Measurements from ENCODE around the gene SCAI.
"Not testable (repeated sequence)": the region's sequence is repeated elsewhere in the genome, so short reads cannot be mapped to it uniquely, and the experiment has no call there.

Gene SCAI

DNA sequence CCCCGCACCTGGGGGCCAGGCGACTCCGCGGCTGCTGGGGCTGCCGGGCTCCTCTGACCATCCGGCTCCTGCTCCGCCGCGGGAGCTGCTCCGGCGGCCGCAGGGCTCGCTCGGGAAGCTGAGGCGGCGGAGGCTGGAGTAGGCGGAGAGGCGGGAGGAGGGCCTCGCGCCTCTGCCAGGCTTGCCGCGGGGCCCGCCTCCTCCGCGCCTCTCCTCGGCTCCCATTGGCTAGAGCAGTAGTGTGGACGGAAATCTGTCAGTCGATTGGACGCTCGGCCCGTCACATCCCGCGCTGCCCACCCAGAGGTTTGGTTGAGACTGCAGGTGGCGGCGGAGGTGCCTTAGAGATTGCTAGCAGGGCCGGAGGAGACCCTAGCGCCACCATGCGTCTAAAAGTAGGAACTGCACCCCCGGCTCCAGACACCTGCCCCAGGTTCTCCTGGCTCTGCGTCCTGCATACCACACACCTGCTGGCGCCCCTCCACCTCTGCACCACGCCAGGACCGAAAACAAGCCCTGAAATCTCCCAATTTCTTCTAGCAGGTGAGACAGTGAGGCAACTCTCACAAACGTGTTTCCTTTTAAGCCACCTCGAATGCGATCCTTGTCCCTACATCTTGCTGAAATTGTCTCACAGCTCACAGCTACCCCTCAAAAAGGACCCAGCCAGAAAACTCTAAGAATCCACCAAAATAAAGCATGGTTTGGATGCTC, at the start of gene SCAI:
SCAI (minus strand) TSS at position 152 of the 714 bp plus-strand sequence; CDS start at position 61, 91 bp downstream.
- DNase-seq, result peak; percentile 99

DNA sequence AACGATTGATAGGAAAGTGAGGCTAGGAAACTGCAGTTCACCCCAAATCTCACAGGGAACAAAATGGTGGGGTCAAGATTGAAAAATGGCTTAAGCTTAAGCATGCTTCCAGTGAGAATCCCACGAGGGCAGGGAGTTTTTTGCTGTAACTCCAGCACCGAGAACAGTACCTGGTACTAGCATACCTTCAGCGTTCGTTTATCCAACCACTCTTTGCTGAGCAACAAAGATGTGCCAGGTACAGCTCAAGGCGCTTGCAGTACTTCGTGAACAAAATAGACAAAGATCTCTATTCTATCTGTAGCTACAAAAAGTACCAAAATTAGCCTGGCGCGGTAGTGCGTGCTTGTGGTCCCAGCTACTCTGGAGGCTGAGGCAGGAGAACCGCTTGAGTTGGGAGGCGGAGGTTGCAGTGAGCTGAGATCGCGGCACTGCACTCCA, 47.1 kb upstream of the SCAI start:
- DNase-seq, result no peak

DNA sequence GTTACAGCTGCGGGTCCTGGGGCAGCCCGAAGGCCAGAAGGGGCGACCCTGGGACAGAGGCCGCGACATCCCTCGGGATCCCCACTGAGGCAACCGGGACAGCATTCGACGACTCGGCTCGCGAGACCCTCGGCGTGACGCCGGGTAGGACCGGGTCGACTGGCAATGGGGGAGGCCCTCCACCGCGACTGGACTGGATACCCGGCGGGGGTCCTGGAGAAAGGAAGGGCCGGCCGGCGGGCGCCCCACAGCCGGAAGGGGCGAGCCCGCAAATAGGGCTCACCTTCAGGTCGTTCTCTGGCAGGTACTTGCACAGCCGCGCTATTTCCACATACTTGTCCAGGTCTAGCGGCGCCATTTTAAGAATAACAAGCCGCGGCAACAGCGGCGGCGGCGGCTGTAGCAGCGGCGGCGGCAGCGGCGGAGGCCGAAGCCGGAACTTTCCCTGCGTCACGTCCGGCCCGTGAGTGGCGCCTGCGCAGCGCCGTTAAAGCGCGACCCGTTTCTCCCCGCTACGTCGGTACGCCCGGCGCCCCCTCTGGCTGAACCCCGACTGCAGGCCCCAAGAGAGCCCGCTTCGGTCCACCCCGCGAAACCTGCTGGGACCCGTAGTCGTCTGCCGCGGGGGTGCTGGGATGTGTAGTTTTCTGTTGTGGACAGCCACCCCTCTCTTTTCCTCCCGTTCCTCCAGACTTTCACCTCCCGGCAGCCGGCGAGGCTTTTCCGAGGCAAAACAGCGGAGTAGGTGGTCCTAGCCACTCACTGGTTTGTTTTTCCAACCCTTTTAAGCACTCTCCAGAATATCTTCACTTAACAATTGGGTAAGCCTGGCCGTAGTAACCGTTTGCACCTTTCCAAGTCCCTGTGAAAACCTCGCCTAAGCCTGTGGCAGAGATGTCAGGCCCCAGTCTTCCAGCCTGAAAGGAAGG, 46.3 kb upstream of the SCAI start, which contains the start of gene PPP6C:
PPP6C (minus strand) TSS at position 443 of the 929 bp plus-strand sequence; CDS start at position 358, 85 bp downstream.
- DNase-seq, result peak; percentile 97

DNA sequence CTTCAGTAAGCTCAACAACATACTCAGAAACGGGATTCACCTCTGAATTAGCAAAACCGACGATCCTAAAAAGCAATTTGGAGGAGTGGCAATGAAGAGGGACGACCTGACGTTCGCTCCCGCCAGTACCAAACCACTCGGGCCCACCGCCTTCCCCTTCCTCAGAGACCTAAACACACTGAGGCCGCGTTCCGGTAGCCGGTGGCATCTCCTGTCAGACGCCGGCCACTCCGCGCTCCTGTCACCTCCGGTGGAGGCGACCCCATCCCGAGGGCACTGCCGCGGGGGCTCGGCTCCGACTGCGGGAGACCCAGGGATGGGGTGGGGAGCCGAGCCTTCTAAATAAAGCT, 45.7 kb upstream of the SCAI start:
- peak in 1 of 2 experiments; percentile 57 for DNase-seq

DNA sequence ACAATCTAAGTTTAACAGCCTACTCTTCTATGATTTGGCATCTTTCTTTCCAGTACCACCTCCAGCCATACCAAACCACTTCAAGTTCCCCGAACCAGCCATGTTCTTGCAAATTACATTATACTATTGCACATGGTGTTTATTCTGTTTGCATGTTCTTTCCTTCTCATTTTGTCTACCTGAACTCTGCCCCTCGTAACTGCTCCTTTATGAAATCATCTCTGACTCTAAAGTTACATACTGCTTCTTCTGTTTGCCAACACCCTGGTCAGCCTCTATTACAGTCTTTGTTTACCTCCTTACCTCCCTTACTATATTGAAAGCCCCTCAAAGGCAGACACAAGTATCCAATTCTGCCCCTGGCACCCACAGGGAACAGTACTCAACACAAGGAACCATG, 40.2 kb upstream of the SCAI start:
- DNase-seq, result no peak

DNA sequence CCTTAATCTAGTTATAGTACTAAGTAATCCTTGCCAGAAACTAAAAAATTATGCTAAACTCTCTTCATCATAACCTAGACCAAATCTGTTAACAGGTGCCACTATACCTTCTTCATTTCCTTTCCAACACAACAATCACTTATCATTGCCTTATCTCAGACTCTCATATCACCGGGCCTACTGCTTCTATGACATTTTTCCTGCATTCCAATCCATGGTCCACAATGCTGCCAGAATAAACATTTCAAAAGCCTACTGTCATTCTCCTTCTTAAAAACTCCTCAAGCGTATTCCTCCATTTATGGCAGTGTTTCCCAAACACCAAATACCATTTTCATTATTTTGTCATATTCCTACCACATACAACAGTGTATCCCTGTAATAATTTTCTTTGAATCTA, 39.7 kb upstream of the SCAI start:
- no peak for DNase-seq

DNA sequence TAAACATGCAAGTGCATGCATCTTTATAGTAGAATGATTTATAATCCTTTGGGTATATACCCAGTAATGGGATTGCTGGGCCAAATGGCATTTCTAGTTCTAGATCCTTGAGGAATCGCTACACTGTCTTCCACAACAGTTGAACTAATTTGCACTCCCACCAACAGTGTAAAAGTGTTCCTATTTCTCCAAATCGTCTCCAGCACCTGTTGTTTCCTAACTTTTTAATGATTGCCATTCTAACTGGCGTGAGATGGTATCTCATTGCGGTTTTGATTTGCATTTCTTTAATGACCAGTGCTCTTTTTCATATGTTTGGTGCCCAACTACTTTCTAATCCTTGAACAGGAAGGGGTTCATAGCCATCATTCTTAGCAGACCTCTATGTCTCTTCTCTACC, 38.4 kb upstream of the SCAI start:
- not testable (repeated sequence) for DNase-seq

DNA sequence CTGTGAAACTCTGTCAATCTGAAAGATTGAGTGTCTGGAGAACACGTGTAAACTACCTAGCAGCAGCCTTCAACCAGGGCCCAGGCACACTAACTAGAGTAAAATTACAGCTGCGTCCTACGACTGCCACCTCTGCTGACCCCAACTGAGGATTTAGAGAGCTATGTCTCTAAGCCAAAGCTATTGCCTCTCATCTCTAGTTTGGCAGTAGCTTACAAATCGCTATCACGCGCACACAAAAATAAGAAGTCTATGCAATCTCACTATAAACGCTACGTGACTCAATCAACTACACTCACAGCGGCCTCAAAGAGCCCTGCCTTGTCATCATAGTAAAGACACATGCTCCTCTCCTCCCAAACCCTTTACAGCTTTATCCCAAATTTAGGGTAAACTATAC, 37.5 kb upstream of the SCAI start:
- DNase-seq, result no peak

DNA sequence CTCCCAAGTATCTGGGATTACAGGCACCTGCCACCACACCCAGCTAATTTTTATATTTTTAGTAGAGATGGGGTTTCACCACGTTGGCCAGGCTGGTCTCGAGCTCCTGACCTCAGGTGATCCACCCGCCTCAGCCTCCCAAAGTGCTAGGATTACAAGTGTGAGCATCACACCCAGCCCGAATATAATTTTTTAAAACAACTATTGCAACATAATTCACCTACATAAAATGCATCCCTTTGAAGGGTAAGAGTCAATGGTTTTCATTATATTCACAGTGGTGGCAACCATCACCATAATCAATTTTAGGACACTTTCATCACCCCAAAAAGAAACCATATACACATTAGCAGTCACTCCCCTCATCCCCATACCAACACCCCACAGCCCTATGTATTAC, 36.4 kb upstream of the SCAI start:
- DNase-seq, result not testable (repeated sequence)

DNA sequence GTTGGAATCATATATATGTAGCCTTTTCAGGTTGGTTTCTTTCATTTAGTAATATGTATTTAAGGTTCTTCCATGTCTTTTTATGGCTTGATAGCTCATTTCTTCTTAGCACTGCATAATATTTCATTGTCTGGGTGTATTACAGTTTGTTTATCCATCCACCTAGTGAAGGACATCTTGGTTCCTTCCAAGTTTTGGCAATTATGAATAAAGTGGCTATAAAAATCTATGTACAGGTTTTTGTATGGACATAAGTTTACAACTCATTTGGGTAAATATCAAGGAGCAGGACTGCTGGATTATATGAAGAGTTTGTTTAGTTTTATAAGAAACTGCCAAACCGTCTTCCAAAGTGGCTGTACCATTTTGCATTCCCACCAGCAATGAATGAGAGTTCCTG, 34.6 kb upstream of the SCAI start:
- no peak for DNase-seq

DNA sequence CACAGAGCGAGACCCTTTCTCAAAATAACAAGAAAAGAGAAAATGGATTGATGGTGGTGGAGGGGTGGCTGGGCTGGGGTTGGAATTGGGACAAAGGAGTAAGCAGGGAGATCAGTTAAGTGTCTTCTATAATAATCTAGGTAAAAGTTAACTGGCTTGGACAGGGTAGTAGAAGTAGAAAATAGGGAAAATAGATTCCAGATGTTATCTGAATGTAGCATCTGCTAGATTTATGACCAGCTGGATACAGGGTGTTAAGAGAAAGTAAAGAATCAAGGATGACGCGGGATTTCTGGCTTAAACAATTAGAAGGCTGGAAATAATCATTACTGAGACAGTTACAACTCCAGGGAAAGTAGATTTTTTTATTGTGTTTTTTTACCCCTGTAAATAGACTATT, 33.3 kb upstream of the SCAI start:
- no peak for DNase-seq

DNA sequence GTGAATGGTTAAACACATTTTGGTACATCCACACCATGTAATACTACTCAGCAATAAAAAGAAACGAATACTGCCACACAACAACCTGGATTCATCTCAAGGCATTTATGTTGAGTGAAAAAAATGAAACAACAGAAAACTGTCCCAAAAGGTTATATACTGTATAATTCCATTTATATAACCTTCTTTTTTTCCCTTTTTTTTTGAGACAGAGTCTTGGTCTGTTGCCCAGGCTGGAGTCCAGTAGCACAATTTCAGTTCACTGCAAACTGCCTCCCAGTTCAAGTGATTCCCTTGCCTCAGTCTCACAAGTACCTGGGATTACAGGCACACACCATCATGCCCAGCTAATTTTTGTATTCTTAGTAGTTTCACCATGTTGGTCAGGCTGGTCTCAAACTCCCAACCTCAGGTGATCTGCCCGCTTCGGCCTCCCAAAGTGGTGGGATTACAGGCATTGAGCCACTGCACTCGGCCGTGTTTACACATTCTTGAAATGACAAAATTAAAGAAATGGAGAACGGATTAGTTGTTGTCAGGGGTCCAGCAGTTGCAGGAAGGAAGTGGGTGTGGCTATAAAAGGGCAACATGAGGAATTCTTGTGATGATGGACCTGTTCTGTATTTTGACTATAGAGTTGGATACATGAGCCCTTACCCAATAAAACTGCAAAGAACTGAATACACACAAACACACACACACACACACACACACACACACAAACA, 28.9 kb upstream of the SCAI start:
- DNase-seq, result peak in 1 of 2 experiments; percentile 11

DNA sequence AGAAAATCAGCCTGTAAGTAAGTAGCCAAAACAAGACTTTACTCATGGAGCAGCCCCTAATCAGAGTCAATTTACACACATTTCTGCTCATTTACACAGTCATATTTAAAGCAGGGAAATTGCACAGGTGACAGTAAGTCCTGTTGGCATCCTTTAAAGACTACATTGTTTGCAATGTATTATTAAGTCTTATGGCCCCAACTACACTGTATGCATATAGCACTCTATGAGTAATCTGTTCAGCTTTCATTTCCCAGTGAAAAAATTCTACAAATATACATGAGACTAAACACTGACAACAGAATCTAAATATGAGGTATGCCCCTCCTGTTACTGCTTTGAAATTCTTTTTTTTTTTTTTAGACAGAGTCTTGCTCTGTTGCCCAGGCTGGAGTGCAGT, 26.6 kb upstream of the SCAI start:
- DNase-seq, result no peak

DNA sequence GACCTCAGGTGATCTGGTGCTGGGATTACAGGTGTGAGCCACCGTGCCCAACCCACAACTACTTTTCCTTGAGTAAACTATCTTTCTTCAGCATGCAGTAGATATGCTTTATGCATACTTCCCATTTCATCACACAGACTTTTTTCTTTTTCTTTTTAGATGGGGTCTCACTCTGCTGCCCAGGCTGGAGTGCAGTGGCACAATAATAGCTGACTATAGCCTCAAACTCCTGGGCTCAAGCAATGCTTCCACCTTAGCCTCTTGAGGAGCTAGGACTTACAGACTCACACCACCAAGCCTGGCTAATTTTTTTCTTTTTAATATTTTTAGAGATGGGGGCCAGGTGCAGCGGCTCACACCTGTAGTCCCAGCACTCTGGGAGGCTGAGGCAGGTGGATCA, 23.4 kb upstream of the SCAI start:
- no peak for DNase-seq

DNA sequence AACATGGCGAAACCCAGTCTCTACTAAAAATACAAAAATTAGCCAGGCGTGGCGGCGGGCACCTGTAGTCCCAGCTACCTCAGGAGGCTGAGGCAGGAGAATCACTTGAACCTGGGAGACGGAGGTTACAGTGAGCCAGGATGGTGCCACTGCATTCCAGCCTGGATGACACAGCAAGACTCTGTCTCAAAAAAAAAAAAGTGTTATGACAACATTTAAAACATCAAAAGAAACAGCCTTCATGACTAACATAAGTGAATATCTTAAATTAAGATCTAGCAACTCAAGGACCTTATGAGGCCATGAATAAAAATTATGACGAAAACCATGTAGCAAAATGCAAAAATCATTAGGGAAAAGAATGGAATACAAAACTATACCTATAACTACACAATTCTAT, 19.6 kb upstream of the SCAI start:
- DNase-seq, result not testable (repeated sequence)

DNA sequence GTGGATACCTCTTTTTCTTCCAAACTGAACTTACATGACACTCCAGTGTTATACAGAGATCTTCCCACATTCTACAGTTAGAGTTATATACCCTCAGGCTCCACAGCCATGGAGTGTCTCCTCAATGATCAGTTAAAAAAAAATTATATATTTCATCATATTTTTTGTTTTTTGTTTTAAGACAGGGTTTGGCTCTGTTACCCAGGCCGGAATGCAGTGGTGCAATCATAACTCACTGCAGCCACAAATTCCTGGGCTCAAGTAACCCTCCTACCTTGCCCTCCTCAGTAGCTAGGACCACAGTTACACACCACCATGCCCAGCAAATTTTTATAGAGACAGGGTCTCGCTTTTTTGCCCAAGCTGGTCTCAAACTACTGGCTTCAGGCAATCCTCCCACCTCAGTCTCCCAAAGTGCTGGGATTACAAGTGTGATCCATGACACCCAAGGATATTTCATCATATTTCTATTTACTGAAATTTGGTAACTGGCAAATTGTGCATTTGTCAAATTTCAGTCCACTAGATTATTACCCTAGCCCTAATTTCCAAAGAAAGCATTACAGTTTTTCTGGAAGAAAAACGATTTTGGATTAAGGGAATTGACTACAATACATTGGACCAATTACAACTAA, 18.1 kb upstream of the SCAI start:
- no peak for DNase-seq

DNA sequence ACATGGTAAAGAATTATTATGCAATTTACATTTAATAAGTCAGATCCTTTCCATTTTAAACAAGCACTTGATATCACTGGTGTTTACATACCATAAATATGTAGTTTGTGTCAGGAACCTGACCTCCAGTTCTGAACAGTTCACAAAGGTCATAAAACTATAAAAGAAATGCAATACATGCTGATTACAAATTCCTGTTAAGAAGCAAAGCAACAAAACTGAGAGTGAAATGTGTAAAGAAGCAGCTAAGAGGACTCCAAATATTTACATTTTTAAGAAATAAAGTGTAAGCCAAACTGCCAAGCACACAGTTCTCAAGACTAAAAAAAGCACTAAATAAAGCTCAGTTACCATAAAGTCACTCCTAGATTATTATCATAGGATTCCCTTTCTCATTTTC, 17.4 kb upstream of the SCAI start:
- DNase-seq, result no peak

DNA sequence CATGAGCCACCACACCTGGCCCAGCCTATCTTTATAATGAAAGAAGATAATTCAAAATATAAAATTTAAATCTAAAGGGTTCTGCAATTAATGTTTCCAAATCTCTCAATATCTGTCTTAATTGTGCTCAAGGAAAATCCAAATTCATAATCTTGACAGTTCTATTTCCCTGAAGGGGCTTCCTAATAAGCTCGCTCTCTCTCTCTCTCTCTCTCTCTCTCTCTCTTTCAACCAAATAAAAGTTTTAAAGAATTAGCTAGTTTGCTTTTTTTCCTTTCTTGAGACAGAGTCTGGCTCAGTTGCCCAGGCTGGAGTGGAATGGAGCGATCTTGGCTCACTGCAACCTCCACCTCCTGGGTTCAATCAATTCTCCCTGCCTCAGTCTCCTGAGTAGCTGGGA, 13.2 kb upstream of the SCAI start:
- DNase-seq, result no peak

DNA sequence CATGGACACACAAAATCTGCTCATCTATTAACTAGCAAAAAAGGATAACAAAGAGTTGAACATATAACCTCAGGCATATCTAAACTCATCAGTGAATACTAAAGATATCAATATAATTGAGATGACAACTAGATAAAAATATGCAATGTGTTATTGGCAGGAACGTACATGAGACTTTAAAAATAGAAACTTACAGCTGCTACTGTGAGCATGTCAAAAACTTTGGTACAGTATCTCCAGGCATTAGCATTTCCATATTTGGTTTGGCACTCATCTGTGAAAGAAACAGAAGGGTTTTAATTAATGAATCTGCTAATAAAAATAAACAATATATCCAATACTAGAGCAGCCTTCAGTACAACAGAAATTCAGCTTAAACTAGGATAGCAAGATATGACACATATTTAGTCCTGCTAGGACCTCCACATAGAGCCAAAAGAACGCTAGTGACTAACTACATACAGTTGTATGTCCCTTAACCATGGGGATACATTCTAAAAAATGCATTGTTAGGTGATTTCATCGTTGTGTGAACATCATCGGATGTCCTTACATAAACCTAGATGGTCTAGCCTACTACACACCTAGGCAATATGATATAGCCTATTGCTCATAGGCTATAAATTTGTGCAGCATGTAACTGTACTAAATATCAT, 10.5 kb upstream of the SCAI start:
- no peak for DNase-seq

DNA sequence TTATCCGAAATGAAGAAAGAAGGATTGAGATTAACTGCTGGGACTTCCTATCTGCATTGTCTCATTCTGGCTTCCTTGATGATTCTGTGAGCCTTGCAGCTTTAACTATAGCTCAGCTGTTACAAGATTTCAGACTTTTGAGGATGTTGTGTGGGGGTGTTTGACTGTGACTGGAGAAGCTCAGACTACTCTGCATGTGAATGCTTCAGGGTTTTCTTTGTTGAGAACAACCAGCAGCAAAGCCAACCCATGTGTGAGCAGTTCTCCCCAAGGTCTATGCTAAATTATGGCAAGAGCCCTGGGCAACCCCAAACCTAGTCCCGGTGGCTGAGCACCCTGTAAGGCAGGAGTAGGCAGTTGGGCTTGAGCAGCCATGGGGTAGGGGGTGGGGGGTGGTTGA, 8.4 kb upstream of the SCAI start:
- DNase-seq, result no peak

DNA sequence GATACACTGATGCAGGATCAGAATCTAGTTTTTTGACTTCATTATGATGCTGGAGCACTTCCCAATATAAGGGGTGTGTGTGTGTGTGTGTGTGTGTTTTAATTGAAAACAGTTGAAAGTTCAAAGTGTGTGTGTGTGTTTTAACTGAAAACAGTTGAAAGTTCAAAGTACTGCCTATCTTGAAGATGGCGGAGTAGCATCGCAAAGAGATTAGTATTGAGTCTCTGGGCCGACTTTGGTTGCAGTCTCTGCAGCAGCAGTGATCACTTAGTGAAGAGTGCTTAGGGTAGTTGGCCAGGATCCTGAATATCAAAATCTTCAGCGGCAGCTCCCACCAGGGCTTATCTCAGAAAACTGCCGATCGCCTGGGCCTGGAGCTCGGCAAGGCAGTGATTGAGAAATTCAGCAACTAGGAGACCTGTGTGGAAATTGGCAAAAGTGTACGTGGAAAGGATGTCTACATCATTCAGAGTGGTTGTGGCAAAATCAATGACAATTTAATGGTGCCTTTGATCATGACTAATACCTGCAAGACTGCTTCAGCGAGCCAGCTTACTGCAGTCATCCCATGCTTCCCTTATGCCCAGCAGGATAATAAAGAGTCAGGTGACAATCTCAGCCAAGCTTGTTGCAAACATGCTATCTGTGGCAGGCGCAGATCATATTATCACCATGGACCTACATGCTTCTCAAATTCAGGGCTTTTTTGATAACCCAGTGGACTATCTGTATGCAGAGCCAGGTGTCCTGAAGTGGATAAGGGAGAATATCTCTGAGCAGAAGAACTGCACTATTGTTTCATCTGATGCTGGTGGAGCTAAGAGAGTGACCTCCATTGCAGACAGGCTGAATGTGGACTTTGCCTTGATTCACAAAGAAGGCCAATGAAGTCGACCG, 7.3 kb upstream of the SCAI start:
- no peak for DNase-seq
